IPS-18c (cell line): ENCODE data around the gene SPSB3.
"Not testable (repeated sequence)": the region's sequence is repeated elsewhere in the genome, so short reads cannot be mapped to it uniquely, and the experiment has no call there.

Experiments used
- H3K4me3 ChIP-seq: 2 replicates; pipeline ENCODE4 v1.7.0; 2013; ENCODE audit warnings: low read depth, mild to moderate bottlenecking, low read length, moderate library complexity; ENCODE audit not compliant: insufficient read depth
- H3K9me3 ChIP-seq: one replicate; pipeline ENCODE4 v1.6.1; 2013; ENCODE audit warnings: mild to moderate bottlenecking, low read length, moderate library complexity; ENCODE audit not compliant: control insufficient read depth, insufficient read depth

Gene SPSB3

GRCh38 chr16:1743376-1744337 lies 38.7 kb downstream of the SPSB3 start:
- Histone ChIP-seq H3K4me3 (no peak overlapping the region; the same call in 1 of the 2 replicates), H3K9me3 (peaks cover under 1% of the 10 kb centered on the region)

- H3K4me3 ChIP-seq, result no peak overlapping the region
Observed at GRCh38 chr16:1741553-1742165, 40.7 kb downstream of the SPSB3 start.

GRCh38 chr16:1740781-1741490 lies 41.4 kb downstream of the SPSB3 start:
- no peak overlapping the region for H3K4me3 ChIP-seq
- peaks cover 22% of the 10 kb centered on the region for H3K9me3 ChIP-seq

More at GRCh38 chr16:1741553-1742165, 40.7 kb downstream of the SPSB3 start:
- H3K9me3 ChIP-seq, result peaks cover 17% of the 10 kb centered on the region

- Histone ChIP-seq H3K4me3 (no peak overlapping the region), H3K9me3 (peaks cover 22% of the 10 kb centered on the region)
Observed at GRCh38 chr16:1740234-1740633, 42.1 kb downstream of the SPSB3 start.

- H3K4me3 ChIP-seq, result no peak overlapping the region
- H3K9me3 ChIP-seq, result peaks cover 25% of the 10 kb centered on the region
Observed at GRCh38 chr16:1734816-1735215, 47.6 kb downstream of the SPSB3 start.

GRCh38 chr16:1734123-1734522 lies 48.2 kb downstream of the SPSB3 start:
- Histone ChIP-seq H3K4me3 (no peak overlapping the region), H3K9me3 (peaks cover 27% of the 10 kb centered on the region)

GRCh38 chr16:1732551-1732987 lies 49.8 kb downstream of the SPSB3 start:
- H3K9me3 ChIP-seq, result peaks cover 19% of the 10 kb centered on the region
- H3K4me3 ChIP-seq, result not testable (repeated sequence)

- no peak overlapping the region for H3K4me3 ChIP-seq
Observed at GRCh38 chr16:1732071-1732470, 50.3 kb downstream of the SPSB3 start.

GRCh38 chr16:1731603-1732002 lies 50.8 kb downstream of the SPSB3 start:
- Histone ChIP-seq H3K9me3 (peaks cover 10% of the 10 kb centered on the region), H3K4me3 (no peak overlapping the region)

More at GRCh38 chr16:1732071-1732470, 50.3 kb downstream of the SPSB3 start:
- peaks cover 14% of the 10 kb centered on the region for H3K9me3 ChIP-seq

- Histone ChIP-seq H3K4me3 (no peak overlapping the region), H3K9me3 (peaks cover 5% of the 10 kb centered on the region)
Observed at GRCh38 chr16:1731073-1731472, 51.3 kb downstream of the SPSB3 start.

- peaks cover 3% of the 10 kb centered on the region for H3K9me3 ChIP-seq
- no peak overlapping the region for H3K4me3 ChIP-seq
Observed at GRCh38 chr16:1729445-1729844, 52.9 kb downstream of the SPSB3 start.

- peaks cover 3% of the 10 kb centered on the region for H3K9me3 ChIP-seq
- H3K4me3 ChIP-seq, result no peak overlapping the region
Observed at GRCh38 chr16:1729026-1729425, 53.3 kb downstream of the SPSB3 start.

GRCh38 chr16:1727651-1728624 lies 54.4 kb downstream of the SPSB3 start:
- peaks cover 3% of the 10 kb centered on the region for H3K9me3 ChIP-seq
- no peak overlapping the region for H3K4me3 ChIP-seq
